GM21825 (cell line): Measurements from ENCODE around the gene UGGT2.
"Not testable (repeated sequence)": the region's sequence is repeated elsewhere in the genome, so short reads cannot be mapped to it uniquely, and the experiment has no call there.

Experiments used
- ATAC-seq: cut with Tn5 transposase; IDR thresholded peaks from one replicate; pipeline ENCODE4 v1.9.1; 2021; ENCODE audit warnings: mild to moderate bottlenecking, moderate library complexity; ENCODE audit not compliant: unreplicated experiment

The UGGT2 gene

GRCh38 chr13:95801825-95802224 is 251.4 kb downstream of the UGGT2 start:
- ATAC-seq: no peak

- ATAC-seq: no peak
Measured at GRCh38 chr13:95800436-95800835, 252.8 kb downstream of the UGGT2 start.

DNA sequence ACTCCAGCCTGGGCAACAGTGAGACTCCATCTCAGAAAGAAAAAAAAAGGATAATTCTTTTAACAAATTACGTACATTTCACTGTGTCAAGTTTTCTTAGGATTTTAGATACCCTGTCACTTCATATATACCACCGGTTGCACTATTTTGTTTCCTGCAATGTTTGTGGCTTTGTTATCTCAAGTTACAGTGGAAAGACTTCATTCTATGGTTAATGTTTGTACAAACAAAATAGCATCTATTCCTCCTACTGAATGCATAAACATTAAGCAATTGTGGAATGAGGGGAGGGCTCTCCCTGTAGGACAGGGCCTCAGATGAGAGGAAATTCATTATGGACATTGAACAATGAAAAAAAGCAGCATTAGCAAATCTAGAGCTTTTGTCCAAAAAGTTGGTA is 256.2 kb downstream of the UGGT2 start:
- ATAC-seq: no peak

DNA sequence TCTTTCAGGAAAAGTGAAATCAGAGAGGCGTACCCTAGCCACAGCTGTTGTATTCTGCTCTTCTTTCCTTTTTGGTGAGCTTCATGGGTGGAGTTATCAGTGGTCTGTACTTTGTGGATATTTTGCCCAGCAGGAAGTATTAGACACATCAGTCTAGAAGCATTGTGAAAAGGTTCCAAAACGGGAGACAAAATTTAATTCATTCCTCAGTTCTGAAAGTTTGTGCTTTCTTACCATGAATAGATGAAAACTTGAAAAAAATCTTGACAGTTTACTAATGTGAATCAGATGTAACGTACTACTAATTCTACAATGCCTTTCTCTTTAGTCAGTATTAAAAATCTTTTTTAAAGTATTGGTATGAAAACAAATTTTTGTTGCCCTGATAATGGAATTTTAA is 259.4 kb downstream of the UGGT2 start:
- no peak for ATAC-seq

- ATAC-seq: no peak
Measured at GRCh38 chr13:95793018-95793555, 260.1 kb downstream of the UGGT2 start.

DNA sequence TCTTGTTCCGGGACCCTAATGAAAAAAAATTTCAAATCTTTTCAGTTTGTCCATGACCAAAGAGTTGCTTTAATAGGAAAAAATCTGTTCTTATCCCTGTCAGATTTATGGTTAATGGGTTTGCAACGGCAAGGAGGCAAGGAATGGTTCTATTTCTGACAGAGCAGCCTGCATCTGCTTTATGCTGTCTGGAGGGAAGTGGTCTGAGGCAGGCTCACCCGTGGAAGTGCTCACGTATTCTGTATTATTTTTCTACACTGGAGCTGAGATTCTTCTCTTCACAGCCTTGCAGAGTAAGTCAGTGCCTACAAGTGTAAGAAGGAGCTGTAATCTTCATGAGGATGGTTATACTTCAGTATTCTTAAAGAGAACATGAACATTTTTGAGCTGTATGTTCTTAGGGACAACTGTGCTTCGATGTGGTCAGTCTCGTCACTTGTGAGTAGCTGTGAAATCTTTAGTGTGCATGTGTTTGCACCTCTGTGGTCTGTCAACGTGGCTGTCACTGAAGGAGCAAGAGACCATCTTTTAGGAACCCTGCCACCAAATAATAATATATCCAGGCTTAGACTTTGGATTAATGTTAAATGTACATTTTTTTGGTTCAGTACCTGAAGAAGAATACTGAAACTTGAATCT is 262.0 kb downstream of the UGGT2 start:
- ATAC-seq: no peak

DNA sequence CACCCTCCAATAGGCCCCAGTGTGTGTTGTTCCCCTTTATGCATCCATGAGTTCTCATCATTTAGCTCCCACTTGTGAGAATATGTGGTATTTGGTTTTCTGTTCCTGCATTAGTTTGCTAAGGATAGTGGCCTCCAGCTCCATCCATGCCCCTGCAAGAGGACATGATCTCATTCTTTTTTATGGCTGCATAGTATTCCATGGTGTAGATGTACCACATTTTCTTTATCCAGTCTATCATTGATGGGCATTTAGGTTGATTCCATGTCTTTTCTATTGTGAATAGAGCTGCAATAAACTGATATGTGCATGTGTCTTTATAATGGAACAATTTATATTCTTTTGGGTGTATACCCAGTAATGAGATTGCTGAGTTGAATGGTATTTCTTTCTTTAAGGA is 263.9 kb downstream of the UGGT2 start:
- ATAC-seq: not testable (repeated sequence)

- no peak for ATAC-seq
Measured at GRCh38 chr13:95788100-95788463, 265.1 kb downstream of the UGGT2 start.

DNA sequence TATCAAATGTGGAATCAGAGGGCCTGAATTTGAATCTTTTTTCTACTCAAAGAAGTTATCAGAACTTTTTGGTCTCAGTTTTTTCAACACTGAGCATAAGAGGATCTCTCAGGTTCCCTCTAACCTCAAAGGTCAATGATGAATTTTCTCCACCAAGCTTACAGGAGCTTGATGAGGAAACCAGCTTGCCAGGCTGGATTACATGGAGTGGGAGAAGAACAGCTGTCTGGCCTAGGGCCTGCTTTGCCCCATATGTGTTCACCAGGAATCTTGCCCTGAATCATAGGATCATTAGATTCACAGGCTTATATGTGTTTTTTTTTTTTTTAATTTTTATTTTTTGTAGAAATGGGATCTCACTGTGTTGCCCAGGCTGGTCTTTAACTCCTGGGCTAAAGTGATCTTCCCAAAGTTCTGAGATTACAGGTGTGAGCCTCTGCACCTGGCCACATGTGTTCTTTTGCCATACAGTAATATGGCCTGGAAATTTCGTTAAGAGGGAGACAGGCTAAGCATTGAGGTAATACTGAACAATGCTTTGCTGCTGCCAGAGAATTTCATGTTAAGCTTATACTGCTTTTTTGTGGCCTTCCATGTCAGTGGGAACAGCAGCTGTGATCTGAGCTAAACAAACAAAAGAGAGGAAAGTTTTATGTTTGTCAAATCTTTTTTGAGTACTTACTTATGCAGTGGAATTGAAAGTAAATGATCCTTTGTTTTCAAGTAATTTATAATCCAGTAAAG is 265.7 kb downstream of the UGGT2 start:
- no peak for ATAC-seq

DNA sequence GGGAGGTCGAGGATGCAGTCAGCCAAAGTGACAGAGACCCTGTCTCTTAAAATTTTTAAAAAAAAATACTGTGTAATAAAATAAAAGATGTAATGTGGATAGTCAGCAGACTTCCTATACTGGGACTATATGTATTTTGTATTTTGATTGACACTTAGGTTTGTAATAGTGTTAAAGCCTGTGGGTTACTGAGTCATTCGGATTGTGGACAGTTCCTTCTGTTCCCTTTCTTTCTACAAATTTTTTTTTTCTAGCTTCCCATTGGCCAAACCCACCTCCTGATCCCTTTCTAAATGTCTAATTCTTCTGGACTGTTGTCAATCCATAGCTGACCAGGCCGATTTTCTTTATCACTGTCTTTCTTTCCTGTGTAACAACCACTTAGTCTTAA is 268.3 kb downstream of the UGGT2 start:
- ATAC-seq: no peak

DNA sequence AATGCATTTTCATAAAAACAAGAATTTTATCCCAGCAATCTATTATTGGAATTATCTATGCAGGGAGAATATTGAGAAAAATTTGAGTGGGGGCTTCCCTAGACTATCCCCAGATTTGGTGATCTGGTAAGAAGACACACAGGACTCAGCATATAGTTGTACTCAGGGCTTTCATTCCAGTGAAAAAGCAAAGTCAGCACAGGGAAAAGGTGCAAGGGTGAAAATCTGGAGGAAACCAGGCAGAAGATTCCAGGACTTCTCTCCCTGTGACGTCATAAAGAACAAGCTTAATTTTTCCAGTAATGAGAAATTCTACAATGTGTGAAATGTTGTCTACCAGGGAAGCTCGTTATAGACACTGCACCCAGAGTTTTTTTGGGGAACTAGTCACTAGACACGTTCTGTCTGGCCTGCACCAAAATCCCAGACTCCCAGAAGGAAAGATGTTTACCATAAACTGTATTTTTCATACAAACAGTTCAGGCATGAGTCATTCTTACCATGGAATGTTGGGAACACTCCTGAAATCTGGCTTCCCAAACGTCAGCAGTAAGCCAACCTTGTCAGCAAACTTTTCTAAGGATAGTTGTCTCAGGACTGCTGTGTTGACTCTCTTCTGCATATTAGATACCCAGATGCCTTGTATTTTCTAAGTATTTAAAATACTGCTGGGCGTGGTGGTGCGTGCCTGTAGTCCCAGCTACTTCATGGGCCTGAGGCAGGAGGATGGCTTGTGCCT is 268.9 kb downstream of the UGGT2 start:
- ATAC-seq: no peak

DNA sequence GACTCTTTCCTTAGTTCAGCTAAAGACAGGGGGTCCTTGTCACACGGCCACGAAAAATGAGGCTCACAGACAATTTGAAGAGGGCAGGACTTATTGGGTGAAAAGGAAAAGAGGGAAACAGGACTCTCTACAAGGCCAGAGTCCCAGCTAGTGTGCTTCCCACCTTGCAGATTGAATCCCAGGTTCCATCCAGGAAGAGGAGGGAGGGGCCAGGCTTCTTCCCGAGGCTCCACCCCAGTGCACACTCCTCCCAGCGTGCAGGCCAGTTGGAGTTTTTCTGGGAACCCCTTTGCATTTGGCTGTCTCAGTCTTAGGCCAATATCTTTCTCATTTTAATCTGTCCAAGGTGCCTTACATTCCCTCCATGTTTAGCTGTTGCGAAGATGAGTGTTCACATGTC is 269.5 kb downstream of the UGGT2 start:
- ATAC-seq: no peak

- ATAC-seq: not testable (repeated sequence)
Measured at GRCh38 chr13:95781940-95782339, 271.3 kb downstream of the UGGT2 start.

GRCh38 chr13:95781016-95781415 is 272.2 kb downstream of the UGGT2 start:
- no peak for ATAC-seq

- ATAC-seq: no peak
Measured at GRCh38 chr13:95779522-95779921, 273.7 kb downstream of the UGGT2 start.

GRCh38 chr13:95771905-95772304 is 281.3 kb downstream of the UGGT2 start:
- ATAC-seq: no peak

GRCh38 chr13:95763601-95764000 is 289.6 kb downstream of the UGGT2 start:
- ATAC-seq: no peak

DNA sequence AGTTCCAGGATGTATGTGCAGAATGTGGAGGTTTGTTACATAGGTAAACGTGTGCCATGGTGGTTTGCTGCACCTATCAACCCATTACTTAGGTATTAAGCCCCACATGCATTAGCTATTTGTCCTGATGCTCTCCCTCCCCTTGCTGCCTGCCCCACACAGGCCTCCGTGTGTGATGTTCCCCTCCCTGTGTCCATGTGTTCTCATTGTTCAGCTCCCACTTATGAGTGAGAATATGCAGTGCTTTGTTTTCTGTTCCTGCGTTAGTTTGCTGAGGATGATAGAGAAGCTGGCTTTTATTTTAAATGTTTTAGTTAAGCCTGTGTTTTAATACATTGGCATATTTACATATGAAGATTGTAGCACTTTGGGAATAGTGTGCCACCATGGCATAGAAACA is 290.6 kb downstream of the UGGT2 start:
- not testable (repeated sequence) for ATAC-seq

DNA sequence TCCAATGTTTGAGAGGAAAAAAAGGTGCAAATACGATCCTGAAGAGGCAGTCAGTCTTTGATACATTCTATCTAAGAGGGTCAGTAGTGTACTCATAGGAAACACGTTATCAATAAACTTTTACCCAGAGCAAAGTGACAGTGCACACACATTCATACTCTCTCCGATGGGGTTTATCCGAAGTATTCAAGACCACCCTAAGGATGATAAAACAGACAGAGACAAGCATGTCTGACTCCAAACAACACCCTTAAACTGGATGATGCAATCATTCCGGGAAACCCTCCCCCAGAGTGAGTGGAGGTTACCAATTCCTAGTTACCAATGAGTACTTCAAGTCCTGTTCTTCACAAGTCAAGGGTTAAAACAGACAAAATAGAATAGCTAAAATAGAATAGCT is 297.1 kb downstream of the UGGT2 start:
- no peak for ATAC-seq

GRCh38 chr13:95754069-95754468 is 299.1 kb downstream of the UGGT2 start:
- no peak for ATAC-seq

DNA sequence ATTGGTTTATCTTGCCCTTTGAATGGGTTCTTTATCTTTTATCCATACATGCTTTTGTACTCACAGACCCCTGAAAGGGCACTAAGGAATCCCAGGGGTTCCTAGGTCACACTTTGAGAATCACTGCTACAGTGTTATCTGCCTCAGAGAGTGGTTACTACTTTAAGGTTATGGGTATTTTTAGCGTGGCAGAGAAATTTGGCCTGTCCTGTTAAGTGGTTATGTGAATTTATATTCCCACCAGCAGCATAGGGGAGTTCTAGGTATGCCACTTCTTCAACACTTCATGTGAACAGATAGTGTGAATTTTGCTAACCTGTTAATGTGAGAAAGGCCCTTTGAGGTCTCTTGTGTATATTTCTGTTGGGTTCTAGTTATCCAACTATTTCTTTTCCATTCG is 300.5 kb downstream of the UGGT2 start:
- ATAC-seq: no peak
